RPMI8226 (cell line): Measurements from ENCODE around the gene C6orf15.

Source experiments
- DNase-seq: peaks from one replicate; pipeline ENCODE4 v3.0.0-alpha.2; 2015

C6orf15 gene

GRCh38 chr6:31129130-31129529 is 16.8 kb upstream of the C6orf15 start:
- DNase-seq: no peak

- DNase-seq: peak; percentile 88
Observed at GRCh38 chr6:31128093-31128676, 15.8 kb upstream of the C6orf15 start.

- DNase-seq: no peak
Observed at GRCh38 chr6:31126396-31127175, 14.2 kb upstream of the C6orf15 start.

DNA sequence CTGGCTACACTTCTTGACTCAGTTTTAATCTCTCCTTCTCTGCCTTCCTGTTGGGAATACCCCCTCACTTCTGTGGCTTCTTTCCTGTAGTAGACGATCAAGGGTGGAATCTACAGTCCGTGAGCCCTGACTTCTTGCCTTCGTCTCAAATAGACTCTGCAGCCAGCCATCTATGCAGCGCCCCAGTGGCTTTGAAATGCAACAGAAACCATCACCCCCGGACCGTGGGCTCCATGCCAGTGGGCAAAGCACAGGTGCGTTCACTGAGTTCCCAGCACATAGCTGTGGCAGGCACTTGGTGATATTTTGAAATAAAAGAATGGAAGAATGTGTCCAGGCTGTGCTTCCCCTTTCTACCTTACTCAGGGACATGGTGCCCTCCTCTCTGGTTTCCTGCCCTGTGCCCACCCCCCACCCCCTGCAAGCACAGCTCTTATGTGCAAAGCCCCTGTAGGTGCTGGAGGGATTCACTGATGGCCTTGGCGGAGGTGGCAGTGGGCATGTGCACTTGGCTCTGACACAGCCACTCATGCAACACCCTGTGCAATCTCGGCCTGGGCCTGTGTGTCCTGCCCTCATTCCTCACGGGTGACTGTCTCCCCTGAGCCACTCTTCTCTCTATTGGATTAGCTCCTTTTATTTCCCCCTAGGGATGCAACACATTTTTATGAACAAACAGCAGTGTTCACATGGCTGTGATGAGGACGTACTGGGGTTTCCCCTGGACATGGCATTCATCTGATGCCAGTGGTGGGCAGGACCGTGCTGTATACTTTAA is 13.4 kb upstream of the C6orf15 start:
- DNase-seq: peak; percentile 94

GRCh38 chr6:31125162-31125561 is 12.8 kb upstream of the C6orf15 start:
- peak; percentile 49 for DNase-seq

GRCh38 chr6:31122791-31123706 is 10.7 kb upstream of the C6orf15 start:
- DNase-seq: peak; percentile 82

DNA sequence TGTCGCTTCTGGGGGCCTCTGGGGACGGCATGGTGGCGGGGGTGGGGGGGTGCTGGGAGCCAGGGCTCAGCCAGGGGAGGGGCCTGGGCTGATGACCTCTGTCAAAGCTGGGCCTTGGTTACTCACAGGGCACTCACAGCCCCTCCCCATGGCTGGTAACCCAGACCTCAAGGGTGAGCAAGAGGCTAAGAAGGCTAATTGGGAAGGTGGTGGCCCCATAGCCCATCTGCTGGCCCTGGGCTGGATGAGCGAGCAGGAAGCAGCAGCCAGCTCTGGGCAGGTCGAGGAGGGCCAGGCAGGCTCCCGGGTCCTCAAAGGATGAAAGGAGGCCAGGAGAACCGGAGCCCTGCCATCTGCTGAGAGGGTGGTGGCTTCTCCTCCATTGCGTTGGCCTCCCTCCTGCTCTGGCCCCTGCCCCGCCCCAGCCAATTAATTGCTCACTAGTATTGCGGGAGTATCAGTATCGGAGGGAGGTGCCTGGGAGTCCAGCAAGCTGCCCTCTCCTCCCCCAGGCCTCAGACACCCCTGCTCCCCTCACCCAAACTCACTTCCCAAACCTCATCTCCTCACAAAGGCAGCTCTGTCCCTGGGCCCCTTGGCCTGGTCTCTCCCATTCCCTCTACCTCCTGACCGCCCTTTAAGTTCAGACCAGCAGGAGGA is 8.9 kb upstream of the C6orf15 start:
- no peak for DNase-seq

- DNase-seq: no peak
Observed at GRCh38 chr6:31120151-31120915, 8.0 kb upstream of the C6orf15 start, which contains the start of gene CDSN. TSS of gene CDSN (minus strand) at chr6:31120446. CDS start at chr6:31120419, 27 bp downstream.

DNA sequence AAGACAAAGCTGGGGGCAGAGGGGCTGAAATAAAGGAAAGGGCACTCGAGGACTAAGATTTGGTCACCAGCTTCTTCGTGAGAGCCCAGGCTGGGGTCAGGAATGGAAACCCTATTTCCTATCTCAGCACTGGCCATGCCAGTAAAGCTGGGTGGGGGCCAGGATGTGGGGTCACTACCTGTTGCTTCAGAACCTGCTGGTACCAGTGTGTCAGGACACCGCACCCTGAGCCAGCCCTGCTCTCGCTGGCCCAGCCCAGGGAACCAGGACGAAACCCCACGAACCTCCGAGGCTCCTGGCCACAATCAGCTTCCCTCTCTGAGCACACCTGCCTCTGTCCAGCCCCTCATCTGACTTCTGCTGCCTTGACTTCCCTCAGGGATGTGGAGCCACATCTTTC is 5.8 kb upstream of the C6orf15 start:
- DNase-seq: no peak

GRCh38 chr6:31116661-31117385 is 4.4 kb upstream of the C6orf15 start:
- DNase-seq: no peak

DNA sequence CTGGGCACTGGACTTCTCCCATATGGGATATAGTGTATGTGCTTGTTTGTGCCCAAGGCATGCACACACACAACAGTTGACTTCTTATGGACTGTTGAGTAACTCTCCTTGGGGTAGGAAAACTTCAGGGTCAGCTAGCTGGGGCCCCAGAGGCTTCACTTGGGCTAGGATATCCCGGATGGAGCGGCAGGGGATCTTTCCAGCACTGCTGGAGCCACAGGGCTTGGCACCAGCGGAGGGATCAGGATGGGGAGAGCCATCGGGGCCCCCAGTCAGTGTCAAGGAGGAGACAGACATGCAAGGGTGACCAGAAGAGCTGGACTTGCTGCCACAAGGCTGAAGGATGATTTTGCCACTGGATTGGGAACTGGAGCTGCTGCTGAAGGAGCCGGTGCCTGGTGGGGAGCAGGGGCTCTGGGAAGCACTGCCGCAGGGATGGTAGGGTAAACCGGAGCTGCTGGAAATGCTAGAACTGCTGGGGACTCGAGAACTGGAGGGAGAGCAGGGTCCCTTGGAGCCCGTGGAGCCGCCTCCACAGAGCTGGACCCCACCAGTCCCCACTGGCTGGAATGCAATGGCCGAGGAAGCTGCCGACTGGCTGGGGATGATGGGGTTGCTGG is 3.7 kb upstream of the C6orf15 start:
- no peak for DNase-seq

DNA sequence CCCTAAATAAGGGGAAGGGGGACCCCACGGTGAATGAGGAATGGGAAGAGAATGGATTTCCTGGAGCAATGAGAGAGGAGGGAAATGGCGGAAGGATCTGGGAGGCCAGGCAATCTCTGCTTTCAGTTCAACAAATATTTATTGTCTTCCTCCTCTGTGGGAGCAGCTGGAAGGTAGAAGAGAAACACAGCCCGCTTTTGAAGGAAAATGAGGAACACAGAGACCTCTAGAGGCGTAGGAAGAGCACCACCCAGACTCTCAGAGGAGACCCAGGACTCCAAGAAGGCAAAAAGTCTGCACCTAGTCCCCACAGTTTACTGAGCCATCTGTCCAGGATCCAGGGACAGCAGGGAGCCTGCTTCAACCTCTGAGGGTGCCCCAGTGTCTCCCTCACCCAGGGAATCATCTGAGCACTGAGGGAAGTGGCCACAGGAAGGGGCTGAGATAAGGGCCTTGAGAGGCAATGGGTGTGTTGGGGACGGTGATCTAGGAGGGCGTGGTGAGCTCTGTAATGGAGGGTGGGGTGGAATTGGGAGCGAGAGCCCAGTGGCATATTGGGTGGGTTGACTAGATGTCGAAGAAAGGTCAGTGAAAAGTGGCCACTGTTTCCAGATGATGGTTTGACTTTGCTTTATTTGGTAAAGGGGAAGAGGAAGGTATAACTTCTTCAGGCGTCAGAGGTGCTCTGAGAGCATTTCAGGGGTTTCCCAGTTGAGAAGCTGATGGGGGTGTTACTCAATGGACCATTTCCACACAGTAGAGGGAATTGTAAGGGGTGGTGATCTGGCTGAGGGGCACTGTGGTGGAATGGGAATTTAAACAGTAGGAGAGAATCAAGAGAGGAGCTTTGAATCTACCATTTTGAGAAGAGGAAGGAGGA is 2.8 kb upstream of the C6orf15 start:
- DNase-seq: peak; percentile 78

DNA sequence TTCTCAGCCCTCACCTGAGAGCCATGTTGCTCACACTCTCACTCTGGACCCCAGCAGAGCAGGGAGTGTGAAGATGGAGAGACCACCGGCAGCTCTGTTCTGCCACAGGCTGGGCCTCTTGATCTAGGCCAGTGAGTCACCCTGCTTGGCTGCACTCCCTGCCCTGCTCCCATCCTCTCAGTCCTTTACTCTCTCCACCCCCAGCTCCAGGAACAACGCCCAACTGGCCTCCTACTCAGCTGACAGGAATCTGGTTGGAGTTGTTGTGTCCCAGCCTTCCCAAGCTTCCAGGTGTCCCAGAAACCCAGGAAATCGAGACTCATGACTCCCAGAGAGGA is 2.1 kb upstream of the C6orf15 start, which contains the start of gene PSORS1C1:
TSS of gene PSORS1C1 (plus strand) at position 260 of the 338 bp plus-strand sequence. CDS start 14,833 bp downstream, outside the sequence.
- DNase-seq: no peak

DNA sequence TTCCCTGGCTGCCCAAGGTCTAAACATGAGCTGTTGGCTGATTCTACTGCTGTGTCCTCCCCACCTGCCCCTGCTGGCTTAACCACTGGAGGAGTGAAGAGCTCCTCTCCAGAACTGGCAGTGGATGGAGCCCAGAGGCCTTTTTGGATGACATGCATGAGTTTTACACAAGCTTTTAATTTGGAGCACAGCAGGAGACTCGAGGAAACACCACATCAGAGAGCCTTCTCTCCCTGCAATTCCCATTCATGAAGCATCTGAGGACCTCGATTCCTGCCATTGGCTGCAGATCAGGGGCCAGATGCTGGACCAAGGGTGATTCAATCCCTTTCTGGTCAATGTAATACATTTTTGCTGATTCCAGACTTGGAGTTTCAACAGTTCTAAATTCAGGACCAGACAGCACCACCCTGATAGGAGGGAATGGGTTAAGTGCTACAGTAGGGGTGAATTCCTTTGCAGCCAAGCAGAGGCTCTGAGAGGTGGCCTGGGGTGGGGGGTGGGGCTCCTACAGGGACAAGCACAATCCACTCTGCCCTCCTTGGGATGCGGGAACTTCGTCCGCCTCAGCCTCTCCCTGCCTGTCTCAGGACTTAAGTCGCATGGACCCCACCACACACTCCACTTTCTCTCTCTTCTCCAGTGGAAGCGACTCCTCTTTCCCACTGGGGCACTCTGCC is 1.6 kb upstream of the C6orf15 start:
- DNase-seq: no peak

GRCh38 chr6:31111712-31112111 is 663 bp downstream of the C6orf15 start:
- no peak for DNase-seq

- DNase-seq: no peak
Observed at GRCh38 chr6:31110825-31111582, 1.4 kb downstream of the C6orf15 start.

DNA sequence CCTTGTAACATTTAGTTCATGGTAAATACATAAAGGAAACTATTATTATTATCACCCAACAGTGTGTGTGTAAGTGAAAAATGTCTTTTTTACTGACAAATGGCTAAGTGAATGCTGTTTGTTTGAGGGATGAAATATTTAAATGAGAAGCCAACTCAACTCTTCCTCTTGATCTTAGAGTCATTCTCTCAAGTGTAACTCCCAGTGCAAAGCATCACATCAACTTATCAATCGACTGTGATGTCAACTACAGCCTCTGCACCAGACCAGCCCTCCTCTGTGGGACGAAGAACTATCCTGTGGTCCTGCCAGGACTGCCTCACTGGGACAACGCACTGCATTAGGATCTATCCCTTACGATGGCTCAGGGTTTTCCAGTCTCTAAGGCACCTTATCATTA is 5.3 kb downstream of the C6orf15 start:
- no peak for DNase-seq

DNA sequence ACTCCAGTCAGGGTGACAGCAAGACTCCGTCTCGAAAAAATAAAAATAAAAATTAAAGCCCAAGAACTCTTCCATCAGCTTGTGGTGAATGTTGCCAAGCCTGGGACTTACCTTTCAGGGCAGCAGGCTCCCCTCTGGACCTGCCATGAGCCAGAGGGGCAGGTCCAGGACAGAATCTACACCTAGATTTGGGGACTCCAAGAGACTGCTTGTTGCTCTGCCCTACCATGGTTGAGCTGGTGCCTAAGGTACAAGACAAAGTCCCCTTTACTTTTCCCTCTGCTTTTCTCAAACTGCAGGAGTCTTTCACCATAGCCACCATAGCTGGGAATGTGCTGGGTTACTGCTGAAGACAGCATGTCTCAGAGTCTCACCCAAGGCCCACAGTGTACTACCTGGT is 9.2 kb downstream of the C6orf15 start:
- DNase-seq: no peak
